Immature natural killer cell (primary cell): ENCODE data around the gene PPP2CA. TPM values are rescaled to one million over a fixed set of nuclear protein-coding genes. Genes with fewer than 3 reads are reported as not detected.
"Not testable (repeated sequence)": the region's sequence is repeated elsewhere in the genome, so short reads cannot be mapped to it uniquely, and the experiment has no call there.

ENCODE experiments used
- DNase-seq, 3 donors: peaks; one replicate each; pipeline ENCODE4 v3.0.0; 2022; ENCODE audit warnings: mixed read lengths in 1 of 3
- H3K27ac Mint-ChIP-seq, 6 donors: one replicate each; pipeline ENCODE4 v1.8.0; 2020; ENCODE audit warnings: mixed read lengths in 6 of 6, mild to moderate bottlenecking in 5 of 6, inconsistent platforms in 4 of 6, moderate library complexity in 3 of 6
- H3K27me3 Mint-ChIP-seq, 3 donors: one replicate each; pipeline ENCODE4 v1.8.0; 2020 to 2021; ENCODE audit warnings: low read depth in 3 of 3, mild to moderate bottlenecking in 3 of 3, mixed read lengths in 3 of 3, moderate library complexity in 3 of 3, inconsistent platforms in 1 of 3
- H3K36me3 Mint-ChIP-seq, 3 donors: one replicate each; pipeline ENCODE4 v1.8.0; 2020; ENCODE audit warnings: mixed read lengths in 3 of 3, inconsistent platforms in 2 of 3, mild to moderate bottlenecking in 2 of 3
- H3K4me1 Mint-ChIP-seq, 2 donors: one replicate each; pipeline ENCODE4 v1.8.0; 2020; ENCODE audit warnings: inconsistent platforms in 2 of 2, mild to moderate bottlenecking in 2 of 2, mixed read lengths in 2 of 2, moderate library complexity in 1 of 2
- H3K4me3 Mint-ChIP-seq, 5 donors: one replicate each; pipeline ENCODE4 v1.8.0; 2020; ENCODE audit warnings: mild to moderate bottlenecking in 5 of 5, mixed read lengths in 5 of 5, inconsistent platforms in 3 of 5, moderate library complexity in 3 of 5
- H3K9me3 Mint-ChIP-seq, 6 donors: one replicate each; pipeline ENCODE4 v1.8.0; 2020; ENCODE audit warnings: mild to moderate bottlenecking in 6 of 6, mixed read lengths in 6 of 6, inconsistent platforms in 4 of 6, moderate library complexity in 3 of 6
- polyA plus RNA-seq, 3 donors: library from polyadenylated mRNA; unstranded; fragments of 300-500 nt; fragmentation: Illumina TruSeq; gene quantifications; one replicate each; pipeline ENCODE4 v1.2.3, GENCODE V29; 2021

Gene PPP2CA
- polyA plus RNA-seq, 3 donors from 2014 or later: 225 to 259 (median 254) TPM

- H3K27ac Mint-ChIP-seq: peak overlapping the region; percentile 95 to 98 (median 96)
- peaks cover 6 to 13% (median 10%) of the 10 kb centered on the region in 3 donors for H3K27me3 Mint-ChIP-seq
- H3K36me3 Mint-ChIP-seq: peaks cover 4 to 19% (median 12%) of the 10 kb centered on the region in 3 donors
- H3K4me3 Mint-ChIP-seq: peak overlapping the region; percentile 85 to 96 (median 94)
- no peaks in the 10 kb centered on the region for H3K9me3 Mint-ChIP-seq
- no peak for DNase-seq
- H3K4me1 Mint-ChIP-seq: peaks cover 38 to 52% of the 10 kb centered on the region in 2 donors
Observed at GRCh38 chr5:134174841-134175839, 50.7 kb downstream of the PPP2CA start.

- Mint-ChIP-seq H3K36me3 (peaks cover 4 to 34% (median 18%) of the 10 kb centered on the region in 3 donors), H3K27me3 (peaks cover 5 to 13% (median 8%) of the 10 kb centered on the region in 3 donors), H3K4me1 (peaks cover 37 to 67% of the 10 kb centered on the region in 2 donors), H3K9me3 (no peaks in the 10 kb centered on the region), H3K27ac (peak overlapping the region in 1 of 6 donors; percentile 62), H3K4me3 (no peak overlapping the region)
- DNase-seq: no peak
Observed at GRCh38 chr5:134171972-134172371, 53.9 kb downstream of the PPP2CA start.

GRCh38 chr5:134162592-134162991, 63.3 kb downstream of the PPP2CA start:
- H3K27ac Mint-ChIP-seq: no peak overlapping the region
- H3K9me3 Mint-ChIP-seq: peaks cover 0 to 2% (median 0%) of the 10 kb centered on the region in 6 donors
- H3K4me1 Mint-ChIP-seq: peaks cover 2 to 35% of the 10 kb centered on the region in 2 donors
- DNase-seq: no peak
- H3K4me3 Mint-ChIP-seq: no peak overlapping the region
- H3K27me3 Mint-ChIP-seq: peaks cover 2 to 8% (median 2%) of the 10 kb centered on the region in 3 donors
- H3K36me3 Mint-ChIP-seq: peaks cover 21 to 59% (median 31%) of the 10 kb centered on the region in 3 donors

GRCh38 chr5:134161513-134162395, 64.1 kb downstream of the PPP2CA start:
- Mint-ChIP-seq H3K27me3 (peaks cover 2 to 8% (median 2%) of the 10 kb centered on the region in 3 donors), H3K36me3 (peaks cover 21 to 61% (median 32%) of the 10 kb centered on the region in 3 donors), H3K4me1 (peaks cover 2 to 35% of the 10 kb centered on the region in 2 donors), H3K4me3 (no peak overlapping the region), H3K27ac (no peak overlapping the region), H3K9me3 (peaks cover 0 to 2% (median 0%) of the 10 kb centered on the region in 6 donors)
- DNase-seq: no peak

DNA sequence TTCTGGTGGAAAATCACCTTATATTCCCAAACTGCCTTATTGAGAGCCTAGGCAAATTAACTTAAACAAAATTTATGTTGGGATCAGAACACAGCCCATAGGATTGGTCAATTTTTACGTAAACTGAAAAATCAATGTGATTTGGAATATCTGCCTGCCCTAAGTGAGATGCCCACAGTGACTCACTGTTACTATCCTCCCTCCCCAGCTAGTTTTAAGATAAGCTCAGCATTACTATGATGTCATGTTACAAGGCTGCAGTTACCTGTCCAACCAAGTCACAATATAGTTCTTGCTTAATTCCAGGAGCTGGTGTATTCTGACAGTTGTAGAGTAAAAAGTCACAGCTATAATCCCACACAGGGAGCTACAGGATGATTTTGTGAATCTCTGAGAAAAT, 72.2 kb downstream of the PPP2CA start:
- H3K27me3 Mint-ChIP-seq: peaks cover 2 to 9% (median 3%) of the 10 kb centered on the region in 3 donors
- peaks cover 3 to 43% (median 34%) of the 10 kb centered on the region in 3 donors for H3K36me3 Mint-ChIP-seq
- no peak for DNase-seq
- peak overlapping the region in 2 of 6 donors; percentile 45 to 63 for H3K27ac Mint-ChIP-seq
- peaks cover 11 to 42% of the 10 kb centered on the region in 2 donors for H3K4me1 Mint-ChIP-seq
- no peak overlapping the region for H3K4me3 Mint-ChIP-seq
- no peaks in the 10 kb centered on the region for H3K9me3 Mint-ChIP-seq

- no peaks in the 10 kb centered on the region for H3K9me3 Mint-ChIP-seq
- peak overlapping the region in 2 of 6 donors; percentile 63 to 78 for H3K27ac Mint-ChIP-seq
- no peak for DNase-seq
- no peak overlapping the region for H3K4me3 Mint-ChIP-seq
- H3K4me1 Mint-ChIP-seq: peaks cover 12 to 42% of the 10 kb centered on the region in 2 donors
- H3K27me3 Mint-ChIP-seq: peaks cover 3 to 9% (median 5%) of the 10 kb centered on the region in 3 donors
- H3K36me3 Mint-ChIP-seq: peaks cover 3 to 41% (median 34%) of the 10 kb centered on the region in 3 donors
Observed at GRCh38 chr5:134153241-134153640, 72.6 kb downstream of the PPP2CA start.

DNA sequence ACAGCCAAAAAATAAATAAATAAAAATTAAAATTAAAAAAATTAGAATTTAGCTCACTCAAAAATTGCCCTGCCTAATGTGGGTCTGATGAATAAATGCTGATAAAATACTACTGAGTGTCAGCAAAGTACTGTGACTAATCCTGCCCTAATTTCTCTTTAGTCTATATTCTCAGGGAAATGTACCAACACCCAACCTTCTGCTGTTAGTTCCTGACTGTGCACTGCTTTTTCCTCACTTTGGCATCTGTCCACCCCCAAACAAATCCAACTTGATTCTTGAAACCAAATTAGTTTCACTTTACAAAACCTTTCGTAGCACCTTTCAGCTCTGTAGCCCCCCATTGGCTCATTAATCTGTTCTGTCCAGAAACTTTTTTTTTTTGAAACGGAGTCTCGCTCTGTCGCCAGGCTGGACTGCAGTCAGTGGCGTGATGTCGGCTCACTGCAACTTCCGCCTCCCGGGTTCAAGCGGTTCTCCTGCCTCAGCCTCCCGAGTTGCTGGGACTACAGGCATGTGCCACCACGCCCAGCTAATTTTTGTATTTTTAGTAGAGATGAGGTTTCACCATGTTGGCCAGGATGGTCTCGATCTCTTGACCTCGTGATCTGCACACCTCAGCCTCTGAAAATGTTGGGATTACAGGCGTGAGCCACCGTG, 73.6 kb downstream of the PPP2CA start:
- not testable (repeated sequence) for H3K27me3 Mint-ChIP-seq, DNase-seq, H3K9me3 Mint-ChIP-seq, H3K4me3 Mint-ChIP-seq
- Mint-ChIP-seq H3K36me3 (peaks cover 3 to 32% (median 27%) of the 10 kb centered on the region in 3 donors), H3K27ac (peak overlapping the region in 4 of 6 donors; percentile 46 to 74 (median 65)), H3K4me1 (peaks cover 14 to 43% of the 10 kb centered on the region in 2 donors)

GRCh38 chr5:134151723-134152122, 74.2 kb downstream of the PPP2CA start:
- DNase-seq: no peak
- H3K4me3 Mint-ChIP-seq: no peak overlapping the region
- H3K4me1 Mint-ChIP-seq: peaks cover 14 to 48% of the 10 kb centered on the region in 2 donors
- no peaks in the 10 kb centered on the region for H3K9me3 Mint-ChIP-seq
- H3K27me3 Mint-ChIP-seq: peaks cover 6 to 9% (median 7%) of the 10 kb centered on the region in 3 donors
- H3K36me3 Mint-ChIP-seq: peaks cover 3 to 30% (median 27%) of the 10 kb centered on the region in 3 donors
- peak overlapping the region in 5 of 6 donors; percentile 2 to 76 (median 38) for H3K27ac Mint-ChIP-seq

GRCh38 chr5:134149571-134150303, 76.1 kb downstream of the PPP2CA start:
- H3K27me3 Mint-ChIP-seq: peaks cover 8 to 19% (median 15%) of the 10 kb centered on the region in 3 donors
- H3K4me1 Mint-ChIP-seq: peaks cover 21 to 55% of the 10 kb centered on the region in 2 donors
- DNase-seq: no peak
- H3K4me3 Mint-ChIP-seq: no peak overlapping the region
- no peaks in the 10 kb centered on the region for H3K9me3 Mint-ChIP-seq
- H3K36me3 Mint-ChIP-seq: peaks cover 3 to 23% (median 15%) of the 10 kb centered on the region in 3 donors
- peak overlapping the region; percentile 39 to 90 (median 74) for H3K27ac Mint-ChIP-seq

DNA sequence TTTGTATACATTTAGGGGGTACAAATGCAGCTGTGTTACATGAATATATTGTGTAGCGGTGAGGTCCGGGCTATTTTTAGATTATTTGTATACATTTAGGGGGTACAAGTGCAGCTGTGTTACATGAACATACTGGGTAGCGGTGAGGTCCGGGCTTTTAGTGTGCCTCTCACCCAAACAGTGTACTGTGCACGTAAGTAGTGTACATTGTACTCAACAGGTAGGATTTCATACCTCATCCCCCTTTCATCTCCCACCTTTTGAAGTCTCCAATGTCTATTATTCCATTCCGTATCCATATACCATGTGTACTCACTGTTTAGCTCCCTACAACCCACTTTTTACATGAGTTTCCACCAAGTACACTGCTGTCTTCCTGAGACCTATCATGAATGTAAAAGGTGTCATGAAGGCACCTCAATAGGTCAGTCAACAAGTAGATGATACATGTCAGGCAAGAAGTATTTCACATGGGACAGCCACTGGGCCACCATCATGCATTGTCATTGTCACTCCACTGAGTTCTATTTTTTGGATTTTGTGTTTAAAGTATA, 76.8 kb downstream of the PPP2CA start:
- H3K9me3 Mint-ChIP-seq: no peaks in the 10 kb centered on the region
- no peak for DNase-seq
- H3K27me3 Mint-ChIP-seq: peaks cover 11 to 21% (median 18%) of the 10 kb centered on the region in 3 donors
- no peak overlapping the region for H3K4me3 Mint-ChIP-seq
- H3K27ac Mint-ChIP-seq: peak overlapping the region in 5 of 6 donors; percentile 39 to 83 (median 69)
- H3K36me3 Mint-ChIP-seq: peaks cover 3 to 24% (median 11%) of the 10 kb centered on the region in 3 donors
- peaks cover 21 to 55% of the 10 kb centered on the region in 2 donors for H3K4me1 Mint-ChIP-seq

GRCh38 chr5:134148316-134148715, 77.6 kb downstream of the PPP2CA start:
- H3K27ac Mint-ChIP-seq: peak overlapping the region in 4 of 6 donors; percentile 39 to 74 (median 56)
- H3K36me3 Mint-ChIP-seq: peaks cover 3 to 17% (median 6%) of the 10 kb centered on the region in 3 donors
- H3K9me3 Mint-ChIP-seq: no peaks in the 10 kb centered on the region
- DNase-seq: no peak
- H3K4me3 Mint-ChIP-seq: no peak overlapping the region
- H3K27me3 Mint-ChIP-seq: peaks cover 15 to 21% (median 19%) of the 10 kb centered on the region in 3 donors
- peaks cover 21 to 55% of the 10 kb centered on the region in 2 donors for H3K4me1 Mint-ChIP-seq
